Measurements from ENCODE around the gene DENND1A. TPM values are rescaled to one million over a fixed set of nuclear protein-coding genes. Genes with fewer than 3 reads are reported as not detected.

DENND1A gene
- total RNA-seq, 1 experiment from 2014 or later = 19.7 TPM

GRCh38 chr9:123974471-123974870 is 44.5 kb upstream of the DENND1A start:
- ATAC-seq (no peak), DNase-seq (ENCODE audit: low read depth, low spot score) (no peak)
- H3K27ac ChIP-seq (ENCODE audit: low read length) = no peak overlapping the region
- H3K27me3 ChIP-seq (ENCODE audit: control insufficient read depth, insufficient read depth, low read length) = no peaks in the 10 kb centered on the region
- no peaks in the 10 kb centered on the region for H3K9me3 ChIP-seq (ENCODE audit: control insufficient read depth, insufficient read depth, low read depth, low read length)
- in situ Hi-C loops (cut with HindIII; ENCODE audit: low pct_unique_long_range_greater_than_20kb, low sequenced_read_pairs) = no loop called here
- H3K4me1 ChIP-seq (ENCODE audit: control insufficient read depth, insufficient read depth, low read length) = no peaks in the 10 kb centered on the region
- no TSS peak for BruUV-seq (replicated peaks)
- TF ChIP-seq SIN3A (IDR thresholded peaks at IDR 0.05; ENCODE audit: borderline replicate concordance, insufficient read depth, low read depth, low read length) (no peak), CTCF (IDR thresholded peaks at IDR 0.05) (no peak), TCF7L2 (IDR thresholded peaks at IDR 0.05; ENCODE audit: low read depth, low read length) (no peak), POLR2AphosphoS5 (IDR thresholded peaks at IDR 0.05; ENCODE audit: low read depth, low read length) (no peak), REST (IDR thresholded peaks at IDR 0.05; ENCODE audit: insufficient read depth in 1 of 2, low read depth in 2 of 2, low read length in 1 of 2) (no peak)
- no peak overlapping the region for H3K4me3 ChIP-seq (ENCODE audit: low read depth in 2 of 2, low read length in 2 of 2)
- ChIA-PET CTCF (interaction anchor here (0.7 kb wide), 1 partner anchor 805 kb away, joined by 4 read pairs; no protein-coding TSS in a partner anchor), POLR2A (interaction anchor here (0.6 kb wide), 1 partner anchor 482 kb away, joined by 4 read pairs; no protein-coding TSS in a partner anchor)
- intact Hi-C loops (cut with micrococcal nuclease; ENCODE audit: unreplicated experiment) = no loop called here
- H3K36me3 ChIP-seq (ENCODE audit: control insufficient read depth, insufficient read depth, low read length) = no peaks in the 10 kb centered on the region

- H3K36me3 ChIP-seq (ENCODE audit: control insufficient read depth, insufficient read depth, low read length) = no peaks in the 10 kb centered on the region
- intact Hi-C loops (cut with micrococcal nuclease; ENCODE audit: unreplicated experiment) = no loop called here
These were observed 43.8 kb upstream of the DENND1A start for GRCh38 chr9:123973590-123974223.

More at GRCh38 chr9:123973590-123974223, 43.8 kb upstream of the DENND1A start:
- ChIA-PET CTCF (interaction anchor here (0.7 kb wide), 1 partner anchor 806 kb away, joined by 4 read pairs; no protein-coding TSS in a partner anchor), POLR2A (no interaction called here)
- no peak for ATAC-seq
- in situ Hi-C loops (cut with HindIII; ENCODE audit: low pct_unique_long_range_greater_than_20kb, low sequenced_read_pairs) = no loop called here
- Histone ChIP-seq H3K27me3 (ENCODE audit: control insufficient read depth, insufficient read depth, low read length) (no peaks in the 10 kb centered on the region), H3K4me3 (ENCODE audit: low read depth in 2 of 2, low read length in 2 of 2) (no peak overlapping the region), H3K9me3 (ENCODE audit: control insufficient read depth, insufficient read depth, low read depth, low read length) (no peaks in the 10 kb centered on the region), H3K4me1 (ENCODE audit: control insufficient read depth, insufficient read depth, low read length) (no peaks in the 10 kb centered on the region), H3K27ac (ENCODE audit: low read length) (no peak overlapping the region)
- no peak for DNase-seq (ENCODE audit: low read depth, low spot score)
- no TSS peak for BruUV-seq (replicated peaks)
- TF ChIP-seq CTCF (IDR thresholded peaks at IDR 0.05) = no peak
- TF ChIP-seq SIN3A (IDR thresholded peaks at IDR 0.05; ENCODE audit: borderline replicate concordance, insufficient read depth, low read depth, low read length) = no peak
